K562 (cell line): Measurements from ENCODE around the gene THYN1. TPM values are rescaled to one million over a fixed set of nuclear protein-coding genes. Genes with fewer than 3 reads are reported as not detected.

Experiments
- TEAD2 ChIP-seq: fragments of 450-650 bp; IDR thresholded peaks from 2 replicates; pipeline ENCODE4 v1.6.1; 2016; ENCODE audit warnings: missing genetic modification characterization, control low read depth, missing compliant biosample characterization
- polyA plus RNA-seq, 8 experiments: library from polyadenylated mRNA; depleted of rRNA in 4 of 8; stranded (reverse) in 5 of 8; unstranded in 3 of 8; fragments of >200 nt; fragmentation: Nextera tagmentation in 2 of 8; fragmentation: Illumina TruSeq in 1 of 8; extraction: Ambion mirVana in 2 of 8; extraction: Trizol in 1 of 8; gene quantifications; 2 replicates each; pipeline versions ENCODE4 v1.2.1 to v1.2.3, GENCODE V29; 2011 to 2014; ENCODE audit warnings: inconsistent platforms in 1 of 8, missing spikeins in 1 of 8
- total RNA-seq, 7 experiments: library from RNA; depleted of rRNA in 6 of 7; stranded (reverse); fragments of >200 nt in 6 of 7; fragmentation: Illumina TruSeq in 2 of 7; extraction: Trizol in 2 of 7; gene quantifications; 2 replicates each; pipeline versions ENCODE4 v1.2.1 to v1.2.3, GENCODE V29; 2011 to 2021; ENCODE audit warnings: low replicate concordance in 1 of 7
- TF ChIP-seq, protein P1 (sequence below): fragments of 200-600 bp; sonication (generic); IDR thresholded peaks from one replicate; pipeline ENCODE4 v1.6.1; 2012; ENCODE audit warnings: mild to moderate bottlenecking, low read depth, low read length, inconsistent platforms

Gene THYN1
- total and polyA plus RNA-seq, 9 of the 15 experiments (the other 6 are each of a cell fraction or from before 2014, with no cell fraction given), result 54.9 to 279 (median 104) TPM

- TF ChIP-seq, protein P1, sequence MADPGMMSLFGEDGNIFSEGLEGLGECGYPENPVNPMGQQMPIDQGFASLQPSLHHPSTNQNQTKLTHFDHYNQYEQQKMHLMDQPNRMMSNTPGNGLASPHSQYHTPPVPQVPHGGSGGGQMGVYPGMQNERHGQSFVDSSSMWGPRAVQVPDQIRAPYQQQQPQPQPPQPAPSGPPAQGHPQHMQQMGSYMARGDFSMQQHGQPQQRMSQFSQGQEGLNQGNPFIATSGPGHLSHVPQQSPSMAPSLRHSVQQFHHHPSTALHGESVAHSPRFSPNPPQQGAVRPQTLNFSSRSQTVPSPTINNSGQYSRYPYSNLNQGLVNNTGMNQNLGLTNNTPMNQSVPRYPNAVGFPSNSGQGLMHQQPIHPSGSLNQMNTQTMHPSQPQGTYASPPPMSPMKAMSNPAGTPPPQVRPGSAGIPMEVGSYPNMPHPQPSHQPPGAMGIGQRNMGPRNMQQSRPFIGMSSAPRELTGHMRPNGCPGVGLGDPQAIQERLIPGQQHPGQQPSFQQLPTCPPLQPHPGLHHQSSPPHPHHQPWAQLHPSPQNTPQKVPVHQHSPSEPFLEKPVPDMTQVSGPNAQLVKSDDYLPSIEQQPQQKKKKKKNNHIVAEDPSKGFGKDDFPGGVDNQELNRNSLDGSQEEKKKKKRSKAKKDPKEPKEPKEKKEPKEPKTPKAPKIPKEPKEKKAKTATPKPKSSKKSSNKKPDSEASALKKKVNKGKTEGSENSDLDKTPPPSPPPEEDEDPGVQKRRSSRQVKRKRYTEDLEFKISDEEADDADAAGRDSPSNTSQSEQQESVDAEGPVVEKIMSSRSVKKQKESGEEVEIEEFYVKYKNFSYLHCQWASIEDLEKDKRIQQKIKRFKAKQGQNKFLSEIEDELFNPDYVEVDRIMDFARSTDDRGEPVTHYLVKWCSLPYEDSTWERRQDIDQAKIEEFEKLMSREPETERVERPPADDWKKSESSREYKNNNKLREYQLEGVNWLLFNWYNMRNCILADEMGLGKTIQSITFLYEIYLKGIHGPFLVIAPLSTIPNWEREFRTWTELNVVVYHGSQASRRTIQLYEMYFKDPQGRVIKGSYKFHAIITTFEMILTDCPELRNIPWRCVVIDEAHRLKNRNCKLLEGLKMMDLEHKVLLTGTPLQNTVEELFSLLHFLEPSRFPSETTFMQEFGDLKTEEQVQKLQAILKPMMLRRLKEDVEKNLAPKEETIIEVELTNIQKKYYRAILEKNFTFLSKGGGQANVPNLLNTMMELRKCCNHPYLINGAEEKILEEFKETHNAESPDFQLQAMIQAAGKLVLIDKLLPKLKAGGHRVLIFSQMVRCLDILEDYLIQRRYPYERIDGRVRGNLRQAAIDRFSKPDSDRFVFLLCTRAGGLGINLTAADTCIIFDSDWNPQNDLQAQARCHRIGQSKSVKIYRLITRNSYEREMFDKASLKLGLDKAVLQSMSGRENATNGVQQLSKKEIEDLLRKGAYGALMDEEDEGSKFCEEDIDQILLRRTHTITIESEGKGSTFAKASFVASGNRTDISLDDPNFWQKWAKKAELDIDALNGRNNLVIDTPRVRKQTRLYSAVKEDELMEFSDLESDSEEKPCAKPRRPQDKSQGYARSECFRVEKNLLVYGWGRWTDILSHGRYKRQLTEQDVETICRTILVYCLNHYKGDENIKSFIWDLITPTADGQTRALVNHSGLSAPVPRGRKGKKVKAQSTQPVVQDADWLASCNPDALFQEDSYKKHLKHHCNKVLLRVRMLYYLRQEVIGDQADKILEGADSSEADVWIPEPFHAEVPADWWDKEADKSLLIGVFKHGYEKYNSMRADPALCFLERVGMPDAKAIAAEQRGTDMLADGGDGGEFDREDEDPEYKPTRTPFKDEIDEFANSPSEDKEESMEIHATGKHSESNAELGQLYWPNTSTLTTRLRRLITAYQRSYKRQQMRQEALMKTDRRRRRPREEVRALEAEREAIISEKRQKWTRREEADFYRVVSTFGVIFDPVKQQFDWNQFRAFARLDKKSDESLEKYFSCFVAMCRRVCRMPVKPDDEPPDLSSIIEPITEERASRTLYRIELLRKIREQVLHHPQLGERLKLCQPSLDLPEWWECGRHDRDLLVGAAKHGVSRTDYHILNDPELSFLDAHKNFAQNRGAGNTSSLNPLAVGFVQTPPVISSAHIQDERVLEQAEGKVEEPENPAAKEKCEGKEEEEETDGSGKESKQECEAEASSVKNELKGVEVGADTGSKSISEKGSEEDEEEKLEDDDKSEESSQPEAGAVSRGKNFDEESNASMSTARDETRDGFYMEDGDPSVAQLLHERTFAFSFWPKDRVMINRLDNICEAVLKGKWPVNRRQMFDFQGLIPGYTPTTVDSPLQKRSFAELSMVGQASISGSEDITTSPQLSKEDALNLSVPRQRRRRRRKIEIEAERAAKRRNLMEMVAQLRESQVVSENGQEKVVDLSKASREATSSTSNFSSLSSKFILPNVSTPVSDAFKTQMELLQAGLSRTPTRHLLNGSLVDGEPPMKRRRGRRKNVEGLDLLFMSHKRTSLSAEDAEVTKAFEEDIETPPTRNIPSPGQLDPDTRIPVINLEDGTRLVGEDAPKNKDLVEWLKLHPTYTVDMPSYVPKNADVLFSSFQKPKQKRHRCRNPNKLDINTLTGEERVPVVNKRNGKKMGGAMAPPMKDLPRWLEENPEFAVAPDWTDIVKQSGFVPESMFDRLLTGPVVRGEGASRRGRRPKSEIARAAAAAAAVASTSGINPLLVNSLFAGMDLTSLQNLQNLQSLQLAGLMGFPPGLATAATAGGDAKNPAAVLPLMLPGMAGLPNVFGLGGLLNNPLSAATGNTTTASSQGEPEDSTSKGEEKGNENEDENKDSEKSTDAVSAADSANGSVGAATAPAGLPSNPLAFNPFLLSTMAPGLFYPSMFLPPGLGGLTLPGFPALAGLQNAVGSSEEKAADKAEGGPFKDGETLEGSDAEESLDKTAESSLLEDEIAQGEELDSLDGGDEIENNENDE, result no peak
- no peak for TF ChIP-seq TEAD2 (tag)
These were observed 585 bp downstream of the THYN1 start (continued) for GRCh38 chr11:134252346-134253187.
